MCF 10A (cell line): ENCODE measurements around the gene BRSK1. TPM values are rescaled to one million over a fixed set of nuclear protein-coding genes. Genes with fewer than 3 reads are reported as not detected.

ENCODE experiments used
- BruUV-seq: library from RNA; stranded (reverse); fragments of 400-500 nt; replicated peaks from 2 replicates; lab custom pipeline; 2021; lab: Mats Ljungman, UMichigan
- CTCF ChIA-PET: fragments of 300-600 bp; sonication (Branson Sonifier 250); formaldehyde crosslinking; extraction: SDS; loops from one replicate; lab custom pipeline; 2021; ENCODE audit warnings: antibody characterized with exemption, inconsistent platforms; lab: Yijun Ruan, JAX
- POLR2A ChIA-PET: fragments of 300-600, 350-650 bp; sonication (Branson Sonifier 250); formaldehyde crosslinking; extraction: SDS; loops from one replicate; lab custom pipeline; 2020; ENCODE audit warnings: antibody characterized with exemption, inconsistent platforms; lab: Yijun Ruan, JAX
- DNase-seq: peaks from one replicate; pipeline ENCODE4 v3.0.0-alpha.2; 2018; ENCODE audit not compliant: unreplicated experiment
- H3K27ac Mint-ChIP-seq: one replicate; pipeline ENCODE4 v1.8.0; 2022; ENCODE audit warnings: mild to moderate bottlenecking, low read depth, mixed read lengths; ENCODE audit not compliant: unreplicated experiment
- H3K27me3 Mint-ChIP-seq: one replicate; pipeline ENCODE4 v1.8.0; 2022; ENCODE audit warnings: mixed read lengths; ENCODE audit not compliant: insufficient read depth, unreplicated experiment
- H3K36me3 Mint-ChIP-seq: one replicate; pipeline ENCODE4 v1.8.0; 2022; ENCODE audit warnings: mild to moderate bottlenecking, moderate library complexity, mixed read lengths; ENCODE audit not compliant: insufficient read depth, unreplicated experiment
- H3K4me1 Mint-ChIP-seq: one replicate; pipeline ENCODE4 v1.8.0; 2022; ENCODE audit warnings: mixed read lengths; ENCODE audit not compliant: insufficient read depth, unreplicated experiment
- H3K4me3 Mint-ChIP-seq: one replicate; pipeline ENCODE4 v1.8.0; 2022; ENCODE audit warnings: mild to moderate bottlenecking, moderate library complexity, mixed read lengths; ENCODE audit not compliant: unreplicated experiment
- H3K9me3 Mint-ChIP-seq: one replicate; pipeline ENCODE4 v1.8.0; 2022; ENCODE audit warnings: mixed read lengths; ENCODE audit not compliant: unreplicated experiment
- CTCF ChIP-seq: fragments of 200-600 bp; IDR thresholded peaks from one replicate; pipeline ENCODE4 v1.8.0; 2022; ENCODE audit warnings: antibody characterized with exemption, mild to moderate bottlenecking; ENCODE audit not compliant: unreplicated experiment
- intact Hi-C: fragments of 100-400 bp; cut with micrococcal nuclease; formaldehyde crosslinking; loops from 2 replicates; pipeline ENCODE4 v1.14.1; 2022
- total RNA-seq: library from RNA; stranded (reverse); gene quantifications from 2 replicates; pipeline ENCODE4 v1.2.3, GENCODE V29; 2022

The BRSK1 gene
- total RNA-seq, 1 experiment from 2014 or later, result 5.1 TPM

- TF ChIP-seq CTCF, result no peak
- BruUV-seq, result no TSS peak
- peaks cover 5% of the 10 kb centered on the region for H3K36me3 Mint-ChIP-seq
These were observed 22.9 kb downstream of the BRSK1 start for GRCh38 chr19:55306712-55307111.

GRCh38 chr19:55308281-55308680, 24.5 kb downstream of the BRSK1 start:
- TF ChIP-seq CTCF, result no peak
- Mint-ChIP-seq H3K36me3 (peaks cover 5% of the 10 kb centered on the region), H3K4me3 (no peak overlapping the region), H3K27ac (no peak overlapping the region), H3K27me3 (no peaks in the 10 kb centered on the region), H3K4me1 (no peaks in the 10 kb centered on the region), H3K9me3 (no peaks in the 10 kb centered on the region)
- ChIA-PET POLR2A (interaction anchor here (0.6 kb wide), 1 partner anchor 31 kb away, joined by 5 read pairs; the partner anchor contains the start of gene KMT5C), CTCF (interaction anchor here (0.6 kb wide), 1 partner anchor 110 kb away, joined by 3 read pairs; no protein-coding TSS in a partner anchor)
- DNase-seq, result no peak
- intact Hi-C loops, result no loop called here
- BruUV-seq, result no TSS peak

More at GRCh38 chr19:55306712-55307111, 22.9 kb downstream of the BRSK1 start:
- H3K27me3 Mint-ChIP-seq, result no peaks in the 10 kb centered on the region
- ChIA-PET CTCF (interaction anchor here (0.6 to 2.4 kb wide), 6 partner anchors 10 to 346 kb away, joined by 3 to 11 read pairs (median 3); partner anchors contain the start of gene KMT5C), POLR2A (interaction anchor here (1.4 kb wide), 1 partner anchor 80 kb away, joined by 3 read pairs; no protein-coding TSS in a partner anchor)
- no peak overlapping the region for H3K4me3 Mint-ChIP-seq
- H3K27ac Mint-ChIP-seq, result no peak overlapping the region
- intact Hi-C loops, result no loop called here
- no peaks in the 10 kb centered on the region for H3K4me1 Mint-ChIP-seq
- H3K9me3 Mint-ChIP-seq, result no peaks in the 10 kb centered on the region
- DNase-seq, result no peak

GRCh38 chr19:55309448-55309847, 25.7 kb downstream of the BRSK1 start:
- H3K27ac Mint-ChIP-seq, result no peak overlapping the region
- no peak for DNase-seq
- H3K36me3 Mint-ChIP-seq, result peaks cover 5% of the 10 kb centered on the region
- POLR2A ChIA-PET, result no interaction called here
- no peaks in the 10 kb centered on the region for H3K9me3 Mint-ChIP-seq
- no peaks in the 10 kb centered on the region for H3K4me1 Mint-ChIP-seq
- no peaks in the 10 kb centered on the region for H3K27me3 Mint-ChIP-seq
- CTCF ChIA-PET, result interaction anchor here (0.6 to 1.8 kb wide), 4 partner anchors 8 to 61 kb away, joined by 3 to 6 read pairs (median 4); partner anchors contain the start of gene IL11
- intact Hi-C loops, result no loop called here
- BruUV-seq, result no TSS peak
- H3K4me3 Mint-ChIP-seq, result no peak overlapping the region
- TF ChIP-seq CTCF, result no peak

- no peak for TF ChIP-seq CTCF
- Mint-ChIP-seq H3K27me3 (no peaks in the 10 kb centered on the region), H3K4me1 (no peaks in the 10 kb centered on the region), H3K27ac (peak overlapping the region; percentile 57), H3K36me3 (peaks cover 5% of the 10 kb centered on the region), H3K9me3 (no peaks in the 10 kb centered on the region), H3K4me3 (no peak overlapping the region)
- ChIA-PET POLR2A (interaction anchor here (0.7 kb wide), 1 partner anchor 55 kb away, joined by 4 read pairs; no protein-coding TSS in a partner anchor), CTCF (interaction anchor here (1.8 to 3.3 kb wide), 2 partner anchors 8 to 9 kb away, joined by 6 to 28 read pairs; no protein-coding TSS in a partner anchor)
- no peak for DNase-seq
- BruUV-seq, result no TSS peak
- intact Hi-C loops, result no loop called here
These were observed 26.7 kb downstream of the BRSK1 start for GRCh38 chr19:55310498-55310897.
